DOHH2 (cell line): ENCODE data around the gene PITRM1.

ENCODE experiments used
- H3F3A ChIP-seq: fragments of 200-600 bp; sonication (generic), shearing (Covaris generic); 2 replicates; pipeline ENCODE4 v1.6.0; 2016; ENCODE audit warnings: antibody characterized with exemption, mild to moderate bottlenecking; ENCODE audit not compliant: control insufficient read depth, insufficient read depth
- H3K27ac ChIP-seq: fragments of 200-600 bp; sonication (generic); 2 replicates; pipeline ENCODE4 v1.5.1; 2014; ENCODE audit warnings: low read depth, mild to moderate bottlenecking, low read length, moderate library complexity
- H3K27me3 ChIP-seq: fragments of 200-600 bp; sonication (generic); 2 replicates; pipeline ENCODE4 v1.6.1; 2014; ENCODE audit warnings: mild to moderate bottlenecking, low read length, mixed read lengths; ENCODE audit not compliant: control insufficient read depth
- H3K36me3 ChIP-seq: fragments of 200-600 bp; sonication (generic); 2 replicates; pipeline ENCODE4 v1.6.1; 2014; ENCODE audit warnings: mild to moderate bottlenecking, low read length, moderate library complexity, mixed read lengths; ENCODE audit not compliant: control insufficient read depth
- H3K4me1 ChIP-seq: fragments of 200-600 bp; sonication (generic); 2 replicates; pipeline ENCODE4 v1.6.1; 2014; ENCODE audit warnings: mild to moderate bottlenecking, low read length, mixed read lengths; ENCODE audit not compliant: control insufficient read depth
- H3K4me2 ChIP-seq: fragments of 200-600 bp; sonication (generic); 2 replicates; pipeline ENCODE4 v1.6.0; 2014; ENCODE audit warnings: mild to moderate bottlenecking, low read length, moderate library complexity
- H3K4me3 ChIP-seq: fragments of 200-600 bp; sonication (generic); 2 replicates; pipeline ENCODE4 v1.5.1; 2014; ENCODE audit warnings: mild to moderate bottlenecking, low read length, mixed read lengths
- H3K79me2 ChIP-seq: fragments of 200-600 bp; sonication (generic); 2 replicates; pipeline ENCODE4 v1.6.1; 2014; ENCODE audit warnings: mild to moderate bottlenecking, low read length, mixed read lengths; ENCODE audit not compliant: control insufficient read depth
- H3K9me2 ChIP-seq: fragments of 200-600 bp; sonication (generic); replicated peaks from 2 replicates; pipeline ENCODE4 v1.6.1; 2014; ENCODE audit warnings: mild to moderate bottlenecking, low read length, mixed read lengths; ENCODE audit not compliant: control insufficient read depth
- H3K9me3 ChIP-seq: fragments of 200-600 bp; sonication (generic); 2 replicates; pipeline ENCODE4 v1.6.1; 2014; ENCODE audit warnings: antibody characterized with exemption, low read length, mixed read lengths; ENCODE audit not compliant: control insufficient read depth, insufficient read depth
- H4K20me1 ChIP-seq: fragments of 200-600 bp; sonication (generic); 2 replicates; pipeline ENCODE4 v1.6.0; 2014; ENCODE audit warnings: low read depth, mild to moderate bottlenecking, antibody characterized with exemption, low read length, moderate library complexity; ENCODE audit not compliant: control insufficient read depth, insufficient read depth
- EZH2phosphoT487 ChIP-seq: fragments of 200-600 bp; sonication (generic); IDR thresholded peaks from 2 replicates; pipeline ENCODE4 v1.6.1; 2017; ENCODE audit warnings: borderline replicate concordance, mild to moderate bottlenecking, antibody characterized with exemption, low read length, moderate library complexity, mixed read lengths
- TF ChIP-seq, protein P1 (sequence below): fragments of 200-600 bp; sonication (generic); IDR thresholded peaks from one replicate; pipeline ENCODE4 v1.5.1; 2014; ENCODE audit warnings: antibody characterized with exemption, mild to moderate bottlenecking, low read depth, low read length; ENCODE audit not compliant: poor library complexity, severe bottlenecking

The PITRM1 gene

DNA sequence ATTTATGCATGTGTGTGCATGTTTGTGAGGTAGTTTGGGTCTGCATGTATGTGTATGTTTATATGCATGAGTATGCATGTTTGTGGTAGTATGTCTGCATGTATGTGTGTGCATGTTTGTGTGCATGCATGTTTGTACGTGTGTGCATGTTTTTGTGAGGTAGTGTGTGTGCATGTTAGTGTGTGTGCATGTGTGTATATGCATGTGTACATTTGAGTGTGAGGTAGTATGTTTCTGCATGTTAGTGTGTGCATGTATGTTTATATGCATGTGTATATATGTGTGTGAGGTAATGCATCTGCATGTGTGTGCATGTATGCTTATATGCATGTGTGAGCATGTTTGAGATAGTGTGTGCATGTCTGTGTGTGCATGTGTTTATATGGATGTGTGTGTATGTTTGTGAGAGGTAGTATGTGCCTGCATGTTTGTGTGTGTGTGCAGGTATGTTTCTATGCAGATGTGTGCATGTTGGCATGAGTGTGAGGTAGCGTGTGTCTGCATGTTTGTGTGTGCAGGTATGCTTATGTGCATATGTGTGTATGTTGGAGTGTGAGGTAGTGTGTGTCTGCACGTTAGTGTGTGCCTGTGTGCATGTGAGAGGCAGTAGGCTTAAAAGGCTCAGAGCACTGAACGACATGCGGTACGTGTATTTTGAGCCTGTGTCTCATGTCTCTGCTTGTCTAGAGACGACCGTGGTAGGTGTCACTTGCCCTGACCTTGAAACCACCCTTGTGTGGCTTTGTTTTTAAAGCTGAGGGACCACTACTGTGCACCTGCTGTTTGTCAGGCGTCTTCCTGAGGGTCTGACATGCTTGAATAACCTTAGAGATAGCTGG is 61.6 kb downstream of the PITRM1 start:
- Histone ChIP-seq H3K27me3 (no peaks in the 10 kb centered on the region), H3K27ac (no peak overlapping the region), H3K36me3 (peaks cover 84% of the 10 kb centered on the region), H3K79me2 (no peaks in the 10 kb centered on the region; the same call in 1 of the 2 replicates), H3K4me1 (no peaks in the 10 kb centered on the region), H3K4me2 (no peak overlapping the region), H3K9me2 (no peaks in the 10 kb centered on the region), H3K9me3 (no peaks in the 10 kb centered on the region), H4K20me1 (no peaks in the 10 kb centered on the region), H3F3A (no peaks in the 10 kb centered on the region), H3K4me3 (no peak overlapping the region)
- TF ChIP-seq EZH2phosphoT487 = no peak
- TF ChIP-seq, protein P1, sequence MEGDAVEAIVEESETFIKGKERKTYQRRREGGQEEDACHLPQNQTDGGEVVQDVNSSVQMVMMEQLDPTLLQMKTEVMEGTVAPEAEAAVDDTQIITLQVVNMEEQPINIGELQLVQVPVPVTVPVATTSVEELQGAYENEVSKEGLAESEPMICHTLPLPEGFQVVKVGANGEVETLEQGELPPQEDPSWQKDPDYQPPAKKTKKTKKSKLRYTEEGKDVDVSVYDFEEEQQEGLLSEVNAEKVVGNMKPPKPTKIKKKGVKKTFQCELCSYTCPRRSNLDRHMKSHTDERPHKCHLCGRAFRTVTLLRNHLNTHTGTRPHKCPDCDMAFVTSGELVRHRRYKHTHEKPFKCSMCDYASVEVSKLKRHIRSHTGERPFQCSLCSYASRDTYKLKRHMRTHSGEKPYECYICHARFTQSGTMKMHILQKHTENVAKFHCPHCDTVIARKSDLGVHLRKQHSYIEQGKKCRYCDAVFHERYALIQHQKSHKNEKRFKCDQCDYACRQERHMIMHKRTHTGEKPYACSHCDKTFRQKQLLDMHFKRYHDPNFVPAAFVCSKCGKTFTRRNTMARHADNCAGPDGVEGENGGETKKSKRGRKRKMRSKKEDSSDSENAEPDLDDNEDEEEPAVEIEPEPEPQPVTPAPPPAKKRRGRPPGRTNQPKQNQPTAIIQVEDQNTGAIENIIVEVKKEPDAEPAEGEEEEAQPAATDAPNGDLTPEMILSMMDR = no peak

- no peaks in the 10 kb centered on the region for H4K20me1 ChIP-seq
- no peaks in the 10 kb centered on the region for H3K9me2 ChIP-seq
Observed at GRCh38 chr10:3109633-3110032, 62.9 kb downstream of the PITRM1 start.

GRCh38 chr10:3109196-3109595 is 63.4 kb downstream of the PITRM1 start:
- H3K27me3 ChIP-seq = no peaks in the 10 kb centered on the region
- H3K36me3 ChIP-seq = peaks cover 86% of the 10 kb centered on the region
- no peaks in the 10 kb centered on the region for H3K9me2 ChIP-seq
- H3K9me3 ChIP-seq = no peaks in the 10 kb centered on the region
- H3K4me2 ChIP-seq = no peak overlapping the region
- H3K4me1 ChIP-seq = no peaks in the 10 kb centered on the region
- H3K27ac ChIP-seq = no peak overlapping the region
- H4K20me1 ChIP-seq = no peaks in the 10 kb centered on the region
- no peaks in the 10 kb centered on the region; the same call in 1 of the 2 replicates for H3K79me2 ChIP-seq
- TF ChIP-seq, protein P1 = no peak
- TF ChIP-seq EZH2phosphoT487 = no peak
- no peaks in the 10 kb centered on the region for H3F3A ChIP-seq
- no peak overlapping the region for H3K4me3 ChIP-seq

More at GRCh38 chr10:3109633-3110032, 62.9 kb downstream of the PITRM1 start:
- Histone ChIP-seq H3K4me2 (no peak overlapping the region), H3K27me3 (no peaks in the 10 kb centered on the region), H3K27ac (no peak overlapping the region), H3K9me3 (no peaks in the 10 kb centered on the region), H3F3A (no peaks in the 10 kb centered on the region), H3K4me1 (no peaks in the 10 kb centered on the region), H3K4me3 (no peak overlapping the region), H3K79me2 (no peaks in the 10 kb centered on the region; the same call in 1 of the 2 replicates), H3K36me3 (peaks cover 86% of the 10 kb centered on the region)
- TF ChIP-seq, protein P1 = no peak
- no peak for TF ChIP-seq EZH2phosphoT487
